ENCODE results near the gene SPATA7.

Gene SPATA7

GRCh38 chr14:88420187-88420586 is 34.7 kb downstream of the SPATA7 start:
- DNase-seq = no peak

- DNase-seq = no peak
Measured at GRCh38 chr14:88421286-88421685, 35.8 kb downstream of the SPATA7 start.

- DNase-seq = no peak
Measured at GRCh38 chr14:88422047-88422446, 36.6 kb downstream of the SPATA7 start.

GRCh38 chr14:88422919-88423650 is 37.6 kb downstream of the SPATA7 start:
- DNase-seq = peak; percentile 8

- DNase-seq = no peak
Measured at GRCh38 chr14:88424573-88424972, 39.1 kb downstream of the SPATA7 start.

GRCh38 chr14:88426271-88426670 is 40.8 kb downstream of the SPATA7 start:
- no peak for DNase-seq

GRCh38 chr14:88430976-88431375 is 45.5 kb downstream of the SPATA7 start:
- DNase-seq = no peak

GRCh38 chr14:88437658-88438057 is 52.2 kb downstream of the SPATA7 start:
- DNase-seq = no peak

- no peak for DNase-seq
Measured at GRCh38 chr14:88439088-88439487, 53.6 kb downstream of the SPATA7 start.

- DNase-seq = no peak
Measured at GRCh38 chr14:88452231-88452630, 66.8 kb downstream of the SPATA7 start.

- no peak for DNase-seq
Measured at GRCh38 chr14:88454886-88455285, 69.4 kb downstream of the SPATA7 start.

- DNase-seq = no peak
Measured at GRCh38 chr14:88463318-88463717, 77.9 kb downstream of the SPATA7 start.

GRCh38 chr14:88468406-88468805 is 82.9 kb downstream of the SPATA7 start:
- no peak for DNase-seq

- DNase-seq = no peak
Measured at GRCh38 chr14:88470542-88471440, 85.3 kb downstream of the SPATA7 start.

- no peak for DNase-seq
Measured at GRCh38 chr14:88473791-88474190, 88.3 kb downstream of the SPATA7 start.

GRCh38 chr14:88476214-88476774 is 90.8 kb downstream of the SPATA7 start:
- DNase-seq = no peak

- no peak for DNase-seq
Measured at GRCh38 chr14:88476825-88477224, 91.4 kb downstream of the SPATA7 start.

- DNase-seq = no peak
Measured at GRCh38 chr14:88477513-88478250, 92.2 kb downstream of the SPATA7 start.

GRCh38 chr14:88478931-88479330 is 93.5 kb downstream of the SPATA7 start:
- no peak for DNase-seq

- no peak for DNase-seq
Measured at GRCh38 chr14:88479574-88479987, 94.1 kb downstream of the SPATA7 start.

GRCh38 chr14:88481059-88481458 is 95.6 kb downstream of the SPATA7 start:
- DNase-seq = no peak

GRCh38 chr14:88481794-88482193 is 96.3 kb downstream of the SPATA7 start:
- no peak for DNase-seq

- DNase-seq = no peak
Measured at GRCh38 chr14:88482524-88482923, 97.1 kb downstream of the SPATA7 start.

All from stimulated activated CD4-positive, alpha-beta T cell treated with anti-CD3 and anti-CD28 coated beads, Interleukin-4, amount 100 ng/mL, for 24 hours (primary cell).